ENCODE data around the gene PRKCSH.

The PRKCSH gene, protein sequence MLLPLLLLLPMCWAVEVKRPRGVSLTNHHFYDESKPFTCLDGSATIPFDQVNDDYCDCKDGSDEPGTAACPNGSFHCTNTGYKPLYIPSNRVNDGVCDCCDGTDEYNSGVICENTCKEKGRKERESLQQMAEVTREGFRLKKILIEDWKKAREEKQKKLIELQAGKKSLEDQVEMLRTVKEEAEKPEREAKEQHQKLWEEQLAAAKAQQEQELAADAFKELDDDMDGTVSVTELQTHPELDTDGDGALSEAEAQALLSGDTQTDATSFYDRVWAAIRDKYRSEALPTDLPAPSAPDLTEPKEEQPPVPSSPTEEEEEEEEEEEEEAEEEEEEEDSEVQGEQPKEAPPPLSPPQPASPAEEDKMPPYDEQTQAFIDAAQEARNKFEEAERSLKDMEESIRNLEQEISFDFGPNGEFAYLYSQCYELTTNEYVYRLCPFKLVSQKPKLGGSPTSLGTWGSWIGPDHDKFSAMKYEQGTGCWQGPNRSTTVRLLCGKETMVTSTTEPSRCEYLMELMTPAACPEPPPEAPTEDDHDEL

DNA sequence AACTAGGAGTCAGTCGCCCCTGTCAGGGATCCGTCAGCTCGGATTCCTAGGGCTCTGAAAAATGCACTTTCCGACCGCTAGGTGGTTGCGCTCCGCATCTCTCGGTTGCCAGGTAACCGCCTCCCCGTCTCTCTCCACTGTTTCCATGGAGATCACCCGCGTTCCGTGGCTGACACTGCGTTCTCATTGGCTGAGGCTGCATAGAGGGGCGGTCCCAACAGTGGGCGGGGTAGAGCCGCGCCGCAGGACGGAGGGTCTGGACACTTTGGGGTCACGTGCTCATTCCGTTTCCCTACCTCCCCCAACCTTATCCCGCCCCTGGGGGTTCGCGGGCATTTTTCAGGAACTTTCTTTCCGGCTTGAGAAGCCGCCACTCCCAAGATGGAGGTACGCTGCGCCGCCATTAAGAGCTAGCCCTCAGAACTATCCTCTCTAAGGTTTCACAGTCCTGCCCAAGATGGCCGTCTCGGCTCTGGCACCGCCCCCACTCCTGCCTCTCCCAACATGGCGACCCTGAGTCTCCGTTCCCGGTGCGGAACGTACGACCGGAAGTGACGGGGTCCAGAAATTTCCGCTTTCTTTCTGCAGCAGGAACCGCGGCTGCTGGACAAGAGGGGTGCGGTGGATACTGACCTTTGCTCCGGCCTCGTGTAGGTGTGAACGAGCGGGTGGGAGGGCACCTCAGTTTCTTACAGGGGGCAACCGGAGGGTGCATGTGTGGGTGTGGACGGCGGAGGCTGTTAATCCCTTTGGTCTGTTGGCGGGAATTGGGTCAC lies at the start of gene PRKCSH, which contains the start of gene ODAD3:
Gene PRKCSH, plus strand, starts transcription at position 579 of the 776 bp plus-strand sequence. CDS start 483 bp downstream, outside the sequence.
Gene ODAD3, minus strand, starts transcription at position 65 of the 776 bp plus-strand sequence. CDS start 105 bp downstream, outside the sequence.
- H3K9ac ChIP-seq (ENCODE audit: low read depth, low read length, poor library complexity, severe bottlenecking), result peak within 1 kb of the TSS; percentile 90
- H3K9me3 ChIP-seq (ENCODE audit: insufficient read depth, low read depth, low read length), result no peaks in the 10 kb centered on the region
- H4K20me1 ChIP-seq (ENCODE audit: insufficient read depth, low read length, poor library complexity, severe bottlenecking), result peaks cover 8% of the 10 kb centered on the region
- peaks cover 14% of the 10 kb centered on the region for H3K4me1 ChIP-seq (ENCODE audit: insufficient read depth, low read length, poor library complexity, severe bottlenecking)
- peak within 1 kb of the TSS; percentile 81 for H3K4me3 ChIP-seq (ENCODE audit: low read length, poor library complexity, severe bottlenecking)
- TF ChIP-seq, protein P1, sequence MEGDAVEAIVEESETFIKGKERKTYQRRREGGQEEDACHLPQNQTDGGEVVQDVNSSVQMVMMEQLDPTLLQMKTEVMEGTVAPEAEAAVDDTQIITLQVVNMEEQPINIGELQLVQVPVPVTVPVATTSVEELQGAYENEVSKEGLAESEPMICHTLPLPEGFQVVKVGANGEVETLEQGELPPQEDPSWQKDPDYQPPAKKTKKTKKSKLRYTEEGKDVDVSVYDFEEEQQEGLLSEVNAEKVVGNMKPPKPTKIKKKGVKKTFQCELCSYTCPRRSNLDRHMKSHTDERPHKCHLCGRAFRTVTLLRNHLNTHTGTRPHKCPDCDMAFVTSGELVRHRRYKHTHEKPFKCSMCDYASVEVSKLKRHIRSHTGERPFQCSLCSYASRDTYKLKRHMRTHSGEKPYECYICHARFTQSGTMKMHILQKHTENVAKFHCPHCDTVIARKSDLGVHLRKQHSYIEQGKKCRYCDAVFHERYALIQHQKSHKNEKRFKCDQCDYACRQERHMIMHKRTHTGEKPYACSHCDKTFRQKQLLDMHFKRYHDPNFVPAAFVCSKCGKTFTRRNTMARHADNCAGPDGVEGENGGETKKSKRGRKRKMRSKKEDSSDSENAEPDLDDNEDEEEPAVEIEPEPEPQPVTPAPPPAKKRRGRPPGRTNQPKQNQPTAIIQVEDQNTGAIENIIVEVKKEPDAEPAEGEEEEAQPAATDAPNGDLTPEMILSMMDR (conservative IDR thresholded peaks at IDR 0.05; ENCODE audit: low read length), result peak; percentile 84
- no peak for TF ChIP-seq EZH2phosphoT487 (IDR thresholded peaks at IDR 0.05; ENCODE audit: borderline replicate concordance)
- no peaks in the 10 kb centered on the region for H3K9me2 ChIP-seq (replicated peaks; ENCODE audit: low read depth, low read length)
- peak within 1 kb of the TSS; percentile 94 for H2AFZ ChIP-seq (ENCODE audit: low read length)
- H3K79me2 ChIP-seq (ENCODE audit: insufficient read depth, low read length), result peaks cover 25% of the 10 kb centered on the region
- H3K27me3 ChIP-seq (ENCODE audit: insufficient read depth, low read length, poor library complexity, severe bottlenecking), result no peaks in the 10 kb centered on the region
- H3K4me2 ChIP-seq (ENCODE audit: low read depth, low read length, poor library complexity, severe bottlenecking), result peak within 1 kb of the TSS; percentile 93
- H3K36me3 ChIP-seq (ENCODE audit: insufficient read depth, low read length), result peaks cover 12% of the 10 kb centered on the region; the same call in 1 of the 2 replicates
- H3F3A ChIP-seq (ENCODE audit: low read depth), result no peaks in the 10 kb centered on the region

DNA sequence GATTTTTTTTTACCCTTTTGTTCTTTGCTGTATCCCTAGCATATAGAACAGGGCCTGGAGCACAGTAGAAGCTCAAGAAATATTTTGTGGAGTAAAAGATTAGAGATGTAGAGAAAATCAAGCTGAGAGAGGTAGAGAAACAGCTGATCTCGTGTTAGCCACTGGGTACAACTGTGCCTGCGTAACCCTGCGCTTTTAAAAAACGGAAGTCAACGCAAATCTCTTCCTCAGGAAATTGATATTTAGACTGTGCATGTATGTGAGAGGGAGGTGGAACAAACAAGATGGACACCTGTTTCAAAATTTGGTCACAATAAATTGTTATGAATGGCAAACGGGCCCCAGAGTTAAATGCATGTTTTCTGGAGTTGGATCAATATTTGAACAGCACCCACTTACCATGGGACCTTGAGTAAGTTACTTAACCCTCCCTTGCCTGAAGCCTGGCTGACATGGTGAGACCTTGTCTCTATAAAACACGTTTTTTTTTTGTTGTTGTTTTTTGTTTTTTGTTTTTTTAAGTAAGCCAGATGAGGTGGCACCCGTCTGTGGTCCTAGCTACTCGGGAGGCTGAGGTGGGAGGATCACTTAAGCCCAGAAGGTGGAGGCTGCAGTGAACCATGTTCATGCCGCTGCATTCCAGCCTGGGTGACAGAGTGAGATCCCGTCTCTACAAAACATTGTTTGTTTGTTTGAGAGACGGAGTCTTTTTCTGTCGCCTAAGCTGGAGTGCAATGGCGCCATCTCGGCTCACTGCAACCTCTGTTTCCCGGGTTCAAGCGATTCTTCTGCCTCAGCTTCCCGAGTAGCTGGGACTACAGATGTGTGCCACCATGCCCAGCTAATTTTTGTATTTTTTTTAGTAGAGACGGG lies 48.0 kb upstream of the PRKCSH start:
- Histone ChIP-seq H4K20me1 (ENCODE audit: insufficient read depth, low read length, poor library complexity, severe bottlenecking) (peaks cover 5% of the 10 kb centered on the region), H3K9me3 (ENCODE audit: insufficient read depth, low read depth, low read length) (no peaks in the 10 kb centered on the region), H3K4me3 (ENCODE audit: low read length, poor library complexity, severe bottlenecking) (no peak overlapping the region), H3K9ac (ENCODE audit: low read depth, low read length, poor library complexity, severe bottlenecking) (no peak overlapping the region), H3K4me1 (ENCODE audit: insufficient read depth, low read length, poor library complexity, severe bottlenecking) (peaks cover 17% of the 10 kb centered on the region), H3K9me2 (replicated peaks; ENCODE audit: low read depth, low read length) (no peaks in the 10 kb centered on the region), H2AFZ (ENCODE audit: low read length) (no peak overlapping the region), H3F3A (ENCODE audit: low read depth) (no peaks in the 10 kb centered on the region), H3K79me2 (ENCODE audit: insufficient read depth, low read length) (no peaks in the 10 kb centered on the region), H3K27me3 (ENCODE audit: insufficient read depth, low read length, poor library complexity, severe bottlenecking) (no peaks in the 10 kb centered on the region), H3K36me3 (ENCODE audit: insufficient read depth, low read length) (no peaks in the 10 kb centered on the region), H3K4me2 (ENCODE audit: low read depth, low read length, poor library complexity, severe bottlenecking) (no peak overlapping the region)
- TF ChIP-seq EZH2phosphoT487 (IDR thresholded peaks at IDR 0.05; ENCODE audit: borderline replicate concordance), result no peak
- TF ChIP-seq, protein P1 (conservative IDR thresholded peaks at IDR 0.05; ENCODE audit: low read length), result no peak

DNA sequence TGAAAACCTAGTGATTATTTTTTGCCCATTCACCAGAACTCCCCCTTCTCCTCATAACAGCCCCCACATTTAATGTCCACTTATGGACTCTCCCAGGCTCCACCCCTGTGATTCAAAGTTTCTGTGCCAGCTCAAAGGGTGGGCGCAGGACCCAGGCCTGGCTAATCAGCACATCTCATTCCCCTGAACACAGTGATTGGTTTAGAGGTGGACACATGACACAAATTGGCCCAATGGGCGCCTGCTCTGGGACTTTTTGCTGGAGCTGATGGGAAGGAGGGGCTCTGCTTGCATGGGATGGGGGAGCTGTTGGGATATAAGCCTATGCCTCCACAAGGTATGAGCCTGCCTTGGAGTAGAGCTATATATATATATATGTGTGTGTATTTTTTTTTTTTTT lies 45.1 kb upstream of the PRKCSH start:
- H2AFZ ChIP-seq (ENCODE audit: low read length), result no peak overlapping the region
- H3K79me2 ChIP-seq (ENCODE audit: insufficient read depth, low read length), result no peaks in the 10 kb centered on the region
- H3K9me2 ChIP-seq (replicated peaks; ENCODE audit: low read depth, low read length), result no peaks in the 10 kb centered on the region
- H3K4me2 ChIP-seq (ENCODE audit: low read depth, low read length, poor library complexity, severe bottlenecking), result no peak overlapping the region
- no peaks in the 10 kb centered on the region for H3K4me1 ChIP-seq (ENCODE audit: insufficient read depth, low read length, poor library complexity, severe bottlenecking)
- TF ChIP-seq, protein P1 (conservative IDR thresholded peaks at IDR 0.05; ENCODE audit: low read length), result no peak
- TF ChIP-seq EZH2phosphoT487 (IDR thresholded peaks at IDR 0.05; ENCODE audit: borderline replicate concordance), result no peak
- no peaks in the 10 kb centered on the region for H3K9me3 ChIP-seq (ENCODE audit: insufficient read depth, low read depth, low read length)
- H4K20me1 ChIP-seq (ENCODE audit: insufficient read depth, low read length, poor library complexity, severe bottlenecking), result no peaks in the 10 kb centered on the region
- H3K9ac ChIP-seq (ENCODE audit: low read depth, low read length, poor library complexity, severe bottlenecking), result no peak overlapping the region
- no peak overlapping the region for H3K4me3 ChIP-seq (ENCODE audit: low read length, poor library complexity, severe bottlenecking)
- no peaks in the 10 kb centered on the region for H3K36me3 ChIP-seq (ENCODE audit: insufficient read depth, low read length)
- H3F3A ChIP-seq (ENCODE audit: low read depth), result no peaks in the 10 kb centered on the region
- H3K27me3 ChIP-seq (ENCODE audit: insufficient read depth, low read length, poor library complexity, severe bottlenecking), result no peaks in the 10 kb centered on the region

Measured in Loucy (cell line).